Erythroblast (primary cell): ENCODE data around the gene EPHA7.

Experiments
- GATA1 ChIP-seq: IDR thresholded peaks from 2 replicates; pipeline ENCODE4 v1.6.1; 2011; ENCODE audit warnings: low read depth, mild to moderate bottlenecking, control low read depth, low read length, moderate library complexity
- POLR2A ChIP-seq: IDR thresholded peaks from 2 replicates; pipeline ENCODE4 v1.6.1; 2011; ENCODE audit warnings: mild to moderate bottlenecking, low read length

DNA sequence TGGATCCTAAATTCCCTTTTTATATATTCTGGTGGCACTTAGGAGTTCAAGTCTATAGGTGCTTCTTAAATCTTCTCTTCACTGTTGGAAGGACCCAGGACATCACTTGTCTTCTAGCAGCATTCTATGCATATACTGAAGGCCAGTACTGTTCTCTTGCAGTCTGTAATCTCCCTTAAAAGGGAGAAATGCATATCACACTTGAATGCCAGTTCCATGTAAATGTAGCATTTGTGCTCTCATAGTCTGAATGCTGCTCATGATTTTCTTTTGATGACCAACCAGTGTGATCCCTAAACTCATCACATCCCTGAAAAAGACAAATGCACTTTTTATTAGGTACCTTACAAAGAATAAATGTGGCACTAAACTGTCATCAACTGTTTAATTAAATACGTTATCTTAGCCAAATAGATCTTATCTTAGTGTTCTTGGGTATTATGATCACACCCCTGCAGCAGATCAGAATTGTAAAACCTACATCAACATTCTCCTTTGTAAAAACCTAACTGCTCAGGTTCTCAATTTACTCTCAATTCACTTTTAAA is 176.1 kb downstream of the EPHA7 start:
- TF ChIP-seq POLR2A = no peak
- TF ChIP-seq GATA1 = no peak
